ENCODE measurements around the gene FBXL13.
"Not testable (repeated sequence)": the region's sequence is repeated elsewhere in the genome, so short reads cannot be mapped to it uniquely, and the experiment has no call there.

Gene FBXL13

GRCh38 chr7:103031024-103031423 lies 43.6 kb downstream of the FBXL13 start:
- H3K4me3 ChIP-seq (ENCODE audit: low read depth, low read length), result no peak overlapping the region
- TF ChIP-seq CTCF (IDR thresholded peaks at IDR 0.05; ENCODE audit: low read depth, low read length, missing control alignments), result no peak
- DNase-seq (ENCODE audit: low read depth), result no peak
- in situ Hi-C loops (cut with HindIII; ENCODE audit: low sequenced_read_pairs), result no loop called here

GRCh38 chr7:103025341-103025740 lies 49.3 kb downstream of the FBXL13 start:
- in situ Hi-C loops (cut with HindIII; ENCODE audit: low sequenced_read_pairs), result no loop called here
- no peak for TF ChIP-seq CTCF (IDR thresholded peaks at IDR 0.05; ENCODE audit: low read depth, low read length, missing control alignments)
- no peak overlapping the region for H3K4me3 ChIP-seq (ENCODE audit: low read depth, low read length)
- DNase-seq (ENCODE audit: low read depth), result no peak

GRCh38 chr7:103023578-103023977 lies 51.0 kb downstream of the FBXL13 start:
- H3K4me3 ChIP-seq (ENCODE audit: low read depth, low read length); in situ Hi-C loops (cut with HindIII; ENCODE audit: low sequenced_read_pairs); DNase-seq (ENCODE audit: low read depth): not testable (repeated sequence)

GRCh38 chr7:103021490-103021889 lies 53.1 kb downstream of the FBXL13 start:
- DNase-seq (ENCODE audit: low read depth); H3K4me3 ChIP-seq (ENCODE audit: low read depth, low read length); in situ Hi-C loops (cut with HindIII; ENCODE audit: low sequenced_read_pairs): not testable (repeated sequence)

- in situ Hi-C loops (cut with HindIII; ENCODE audit: low sequenced_read_pairs); DNase-seq (ENCODE audit: low read depth); H3K4me3 ChIP-seq (ENCODE audit: low read depth, low read length): not testable (repeated sequence)
Measured at GRCh38 chr7:103020876-103021275, 53.7 kb downstream of the FBXL13 start.

- in situ Hi-C loops (cut with HindIII; ENCODE audit: low sequenced_read_pairs); H3K4me3 ChIP-seq (ENCODE audit: low read depth, low read length); DNase-seq (ENCODE audit: low read depth): not testable (repeated sequence)
Measured at GRCh38 chr7:103018295-103018694, 56.3 kb downstream of the FBXL13 start.

- no peak for DNase-seq (ENCODE audit: low read depth)
- in situ Hi-C loops (cut with HindIII; ENCODE audit: low sequenced_read_pairs), result no loop called here
- no peak for TF ChIP-seq CTCF (IDR thresholded peaks at IDR 0.05; ENCODE audit: low read depth, low read length, missing control alignments)
- H3K4me3 ChIP-seq (ENCODE audit: low read depth, low read length), result no peak overlapping the region
Measured at GRCh38 chr7:103011650-103012049, 62.9 kb downstream of the FBXL13 start.

GRCh38 chr7:103010211-103010610 lies 64.4 kb downstream of the FBXL13 start:
- no peak for DNase-seq (ENCODE audit: low read depth)
- no peak for TF ChIP-seq CTCF (IDR thresholded peaks at IDR 0.05; ENCODE audit: low read depth, low read length, missing control alignments)
- in situ Hi-C loops (cut with HindIII; ENCODE audit: low sequenced_read_pairs), result no loop called here
- no peak overlapping the region for H3K4me3 ChIP-seq (ENCODE audit: low read depth, low read length)

GRCh38 chr7:103009466-103010185 lies 65.0 kb downstream of the FBXL13 start:
- no peak overlapping the region for H3K4me3 ChIP-seq (ENCODE audit: low read depth, low read length)
- no peak for DNase-seq (ENCODE audit: low read depth)
- in situ Hi-C loops (cut with HindIII; ENCODE audit: low sequenced_read_pairs), result no loop called here
- no peak for TF ChIP-seq CTCF (IDR thresholded peaks at IDR 0.05; ENCODE audit: low read depth, low read length, missing control alignments)
